Effector memory CD8-positive, alpha-beta T cell (primary cell): Measurements from ENCODE around the gene PLEKHA6.

Source experiments
- ATAC-seq: fragments of 150-1000 bp; cut with Tn5 transposase; replicated peaks from 2 replicates; pipeline ENCODE4 v1.10.0; 2021; ENCODE audit warnings: mild to moderate bottlenecking, moderate library complexity
- DNase-seq, 3 experiments: peaks; one replicate each; pipeline ENCODE4 v3.0.0; 2021
- H3K27ac Mint-ChIP-seq, 2 donors: one replicate each; pipeline ENCODE4 v1.8.0; 2022; ENCODE audit warnings: mild to moderate bottlenecking in 2 of 2, mixed read lengths in 2 of 2, moderate library complexity in 2 of 2
- H3K27me3 Mint-ChIP-seq, 2 donors: one replicate each; pipeline ENCODE4 v1.8.0; 2022; ENCODE audit warnings: mixed read lengths in 2 of 2
- H3K36me3 Mint-ChIP-seq: one replicate; pipeline ENCODE4 v1.8.0; 2022; ENCODE audit warnings: mild to moderate bottlenecking, moderate library complexity, mixed read lengths; ENCODE audit not compliant: insufficient read depth
- H3K4me1 Mint-ChIP-seq, 2 donors: one replicate each; pipeline ENCODE4 v1.8.0; 2022; ENCODE audit warnings: low read depth in 2 of 2, mixed read lengths in 2 of 2
- H3K4me3 Mint-ChIP-seq, 2 donors: one replicate each; pipeline ENCODE4 v1.8.0; 2022; ENCODE audit warnings: mild to moderate bottlenecking in 2 of 2, mixed read lengths in 2 of 2, moderate library complexity in 2 of 2
- H3K9me3 Mint-ChIP-seq, 2 donors: one replicate each; pipeline ENCODE4 v1.8.0; 2022; ENCODE audit warnings: mixed read lengths in 2 of 2

Gene PLEKHA6

GRCh38 chr1:204258213-204259115, 101.3 kb downstream of the PLEKHA6 start:
- no peak overlapping the region for H3K4me3 Mint-ChIP-seq
- H3K4me1 Mint-ChIP-seq: no peaks in the 10 kb centered on the region
- DNase-seq: no peak
- H3K27ac Mint-ChIP-seq: no peak overlapping the region
- no peaks in the 10 kb centered on the region for H3K9me3 Mint-ChIP-seq
- ATAC-seq: no peak
- no peaks in the 10 kb centered on the region for H3K36me3 Mint-ChIP-seq
- H3K27me3 Mint-ChIP-seq: peaks cover 12 to 44% of the 10 kb centered on the region in 2 donors

- Mint-ChIP-seq H3K4me1 (no peaks in the 10 kb centered on the region), H3K27me3 (peaks cover 6 to 34% of the 10 kb centered on the region in 2 donors), H3K27ac (no peak overlapping the region), H3K4me3 (no peak overlapping the region), H3K9me3 (no peaks in the 10 kb centered on the region), H3K36me3 (no peaks in the 10 kb centered on the region)
- no peak for ATAC-seq
- no peak for DNase-seq
Observed at GRCh38 chr1:204257446-204257845, 102.3 kb downstream of the PLEKHA6 start.

- Mint-ChIP-seq H3K4me1 (no peaks in the 10 kb centered on the region), H3K27ac (no peak overlapping the region), H3K36me3 (no peaks in the 10 kb centered on the region), H3K4me3 (no peak overlapping the region), H3K27me3 (peaks cover 6 to 28% of the 10 kb centered on the region in 2 donors), H3K9me3 (no peaks in the 10 kb centered on the region)
- no peak for DNase-seq
- ATAC-seq: no peak
Observed at GRCh38 chr1:204256531-204256930, 103.2 kb downstream of the PLEKHA6 start.

GRCh38 chr1:204255966-204256365, 103.8 kb downstream of the PLEKHA6 start:
- ATAC-seq: no peak
- no peak overlapping the region for H3K4me3 Mint-ChIP-seq
- no peaks in the 10 kb centered on the region for H3K9me3 Mint-ChIP-seq
- DNase-seq: no peak
- no peaks in the 10 kb centered on the region for H3K4me1 Mint-ChIP-seq
- H3K27me3 Mint-ChIP-seq: peaks cover 6 to 30% of the 10 kb centered on the region in 2 donors
- no peaks in the 10 kb centered on the region for H3K36me3 Mint-ChIP-seq
- H3K27ac Mint-ChIP-seq: no peak overlapping the region

- Mint-ChIP-seq H3K4me3 (no peak overlapping the region), H3K36me3 (no peaks in the 10 kb centered on the region), H3K9me3 (no peaks in the 10 kb centered on the region), H3K27me3 (peaks cover 11 to 38% of the 10 kb centered on the region in 2 donors), H3K4me1 (no peaks in the 10 kb centered on the region), H3K27ac (no peak overlapping the region)
- DNase-seq (no peak), ATAC-seq (no peak)
Observed at GRCh38 chr1:204255225-204255624, 104.5 kb downstream of the PLEKHA6 start.

- H3K27me3 Mint-ChIP-seq: peaks cover 18 to 48% of the 10 kb centered on the region in 2 donors
- H3K27ac Mint-ChIP-seq: no peak overlapping the region
- DNase-seq (no peak), ATAC-seq (no peak)
- no peaks in the 10 kb centered on the region for H3K9me3 Mint-ChIP-seq
- no peaks in the 10 kb centered on the region for H3K4me1 Mint-ChIP-seq
- H3K4me3 Mint-ChIP-seq: no peak overlapping the region
- H3K36me3 Mint-ChIP-seq: no peaks in the 10 kb centered on the region
Observed at GRCh38 chr1:204254031-204254661, 105.6 kb downstream of the PLEKHA6 start.

- DNase-seq (no peak), ATAC-seq (no peak)
- H3K27me3 Mint-ChIP-seq: peaks cover 25 to 56% of the 10 kb centered on the region in 2 donors
- H3K36me3 Mint-ChIP-seq: no peaks in the 10 kb centered on the region
- H3K4me3 Mint-ChIP-seq: no peak overlapping the region
- H3K27ac Mint-ChIP-seq: no peak overlapping the region
- H3K4me1 Mint-ChIP-seq: no peaks in the 10 kb centered on the region
- no peaks in the 10 kb centered on the region for H3K9me3 Mint-ChIP-seq
Observed at GRCh38 chr1:204251926-204252689, 107.6 kb downstream of the PLEKHA6 start.

GRCh38 chr1:204251286-204251685, 108.4 kb downstream of the PLEKHA6 start:
- H3K4me3 Mint-ChIP-seq: no peak overlapping the region
- DNase-seq (no peak), ATAC-seq (no peak)
- H3K27ac Mint-ChIP-seq: no peak overlapping the region
- no peaks in the 10 kb centered on the region for H3K4me1 Mint-ChIP-seq
- H3K36me3 Mint-ChIP-seq: no peaks in the 10 kb centered on the region
- H3K9me3 Mint-ChIP-seq: no peaks in the 10 kb centered on the region
- peaks cover 30 to 56% of the 10 kb centered on the region in 2 donors for H3K27me3 Mint-ChIP-seq

- Mint-ChIP-seq H3K27ac (no peak overlapping the region), H3K27me3 (peaks cover 28 to 56% of the 10 kb centered on the region in 2 donors)
Observed at GRCh38 chr1:204250428-204251030, 109.2 kb downstream of the PLEKHA6 start.

GRCh38 chr1:204249736-204250427, 109.8 kb downstream of the PLEKHA6 start:
- H3K9me3 Mint-ChIP-seq: no peaks in the 10 kb centered on the region

More at GRCh38 chr1:204250428-204251030, 109.2 kb downstream of the PLEKHA6 start:
- H3K9me3 Mint-ChIP-seq: no peaks in the 10 kb centered on the region
- no peak overlapping the region for H3K4me3 Mint-ChIP-seq
- DNase-seq: no peak
- no peak for ATAC-seq
- H3K36me3 Mint-ChIP-seq: no peaks in the 10 kb centered on the region
- H3K4me1 Mint-ChIP-seq: no peaks in the 10 kb centered on the region

GRCh38 chr1:204248954-204249353, 110.8 kb downstream of the PLEKHA6 start:
- Mint-ChIP-seq H3K36me3 (no peaks in the 10 kb centered on the region), H3K4me3 (no peak overlapping the region), H3K9me3 (no peaks in the 10 kb centered on the region), H3K27me3 (peaks cover 37 to 71% of the 10 kb centered on the region in 2 donors), H3K27ac (no peak overlapping the region), H3K4me1 (peaks cover 0 to 2% of the 10 kb centered on the region in 2 donors)
- DNase-seq: no peak
- ATAC-seq: no peak

More at GRCh38 chr1:204249736-204250427, 109.8 kb downstream of the PLEKHA6 start:
- peaks cover 0 to 2% of the 10 kb centered on the region in 2 donors for H3K4me1 Mint-ChIP-seq
- ATAC-seq: no peak
- no peaks in the 10 kb centered on the region for H3K36me3 Mint-ChIP-seq
- no peak overlapping the region for H3K4me3 Mint-ChIP-seq
- no peak for DNase-seq
- H3K27ac Mint-ChIP-seq: no peak overlapping the region
- H3K27me3 Mint-ChIP-seq: peaks cover 31 to 62% of the 10 kb centered on the region in 2 donors

- peaks cover 43 to 76% of the 10 kb centered on the region in 2 donors for H3K27me3 Mint-ChIP-seq
- no peak overlapping the region for H3K27ac Mint-ChIP-seq
- H3K36me3 Mint-ChIP-seq: no peaks in the 10 kb centered on the region
- DNase-seq: no peak
- H3K4me3 Mint-ChIP-seq: no peak overlapping the region
- peaks cover 0 to 2% of the 10 kb centered on the region in 2 donors for H3K4me1 Mint-ChIP-seq
- ATAC-seq: no peak
- no peaks in the 10 kb centered on the region for H3K9me3 Mint-ChIP-seq
Observed at GRCh38 chr1:204246876-204247275, 112.9 kb downstream of the PLEKHA6 start.
